Peyer's patch (tissue), 4 donors: Measurements from ENCODE around the gene NRAP.

ENCODE experiments used
- POLR2A ChIP-seq, 2 donors: fragments of 450-650 bp; IDR thresholded peaks; one replicate each; pipeline ENCODE4 v1.5.1; 2017; ENCODE audit warnings: antibody characterized with exemption in 2 of 2, mild to moderate bottlenecking in 2 of 2, moderate library complexity in 2 of 2
- TF ChIP-seq, protein P1 (sequence below), 6 experiments: fragments of 450-650 bp in 4 of 6; fragments of 200-600 bp in 2 of 6; sonication (generic) in 1 of 6; IDR thresholded peaks; one replicate each; pipeline ENCODE4 v1.5.1; 2017 to 2019; ENCODE audit warnings: antibody characterized with exemption in 6 of 6, mild to moderate bottlenecking in 3 of 6, moderate library complexity in 1 of 6

DNA sequence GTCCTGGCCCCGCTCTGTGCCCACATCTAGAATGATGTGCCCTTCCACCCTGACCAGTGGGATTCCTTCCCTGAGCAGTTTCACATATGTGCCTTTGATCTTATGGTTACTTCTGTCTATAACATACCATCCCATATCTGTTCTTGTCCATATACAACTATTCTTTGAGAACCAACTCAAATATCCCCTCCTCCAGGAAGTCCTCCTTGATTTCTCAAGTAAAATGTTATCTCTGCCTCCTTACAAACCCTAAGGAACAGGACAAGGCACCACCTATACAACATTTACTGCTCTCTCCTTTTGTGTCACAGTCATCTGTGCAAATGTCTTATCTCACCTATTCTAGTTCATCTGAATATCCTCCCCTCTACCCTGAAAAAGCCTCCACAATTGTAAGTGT, 82.7 kb downstream of the NRAP start:
- TF ChIP-seq, protein P1, sequence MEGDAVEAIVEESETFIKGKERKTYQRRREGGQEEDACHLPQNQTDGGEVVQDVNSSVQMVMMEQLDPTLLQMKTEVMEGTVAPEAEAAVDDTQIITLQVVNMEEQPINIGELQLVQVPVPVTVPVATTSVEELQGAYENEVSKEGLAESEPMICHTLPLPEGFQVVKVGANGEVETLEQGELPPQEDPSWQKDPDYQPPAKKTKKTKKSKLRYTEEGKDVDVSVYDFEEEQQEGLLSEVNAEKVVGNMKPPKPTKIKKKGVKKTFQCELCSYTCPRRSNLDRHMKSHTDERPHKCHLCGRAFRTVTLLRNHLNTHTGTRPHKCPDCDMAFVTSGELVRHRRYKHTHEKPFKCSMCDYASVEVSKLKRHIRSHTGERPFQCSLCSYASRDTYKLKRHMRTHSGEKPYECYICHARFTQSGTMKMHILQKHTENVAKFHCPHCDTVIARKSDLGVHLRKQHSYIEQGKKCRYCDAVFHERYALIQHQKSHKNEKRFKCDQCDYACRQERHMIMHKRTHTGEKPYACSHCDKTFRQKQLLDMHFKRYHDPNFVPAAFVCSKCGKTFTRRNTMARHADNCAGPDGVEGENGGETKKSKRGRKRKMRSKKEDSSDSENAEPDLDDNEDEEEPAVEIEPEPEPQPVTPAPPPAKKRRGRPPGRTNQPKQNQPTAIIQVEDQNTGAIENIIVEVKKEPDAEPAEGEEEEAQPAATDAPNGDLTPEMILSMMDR (IDR thresholded peaks at IDR 0.05) = no peak
- no peak for TF ChIP-seq POLR2A (IDR thresholded peaks at IDR 0.05)
